T-helper 1 cell treated with Interleukin-12 subunit alpha and Interleukin-12 subunit beta and Interleukin-4 antibody, amounts not matched to agents 30 ng/mL and 1 ng/mL, for 36 hours (primary cell): Measurements from ENCODE around the gene TLDC2. TPM values are rescaled to one million over a fixed set of nuclear protein-coding genes. Genes with fewer than 3 reads are reported as not detected.

Experiments used
- intact Hi-C: fragments of 100-400 bp; cut with micrococcal nuclease; formaldehyde crosslinking; loops from one replicate; pipeline ENCODE4 v1.15.1; 2024
- total RNA-seq: library from RNA; stranded (reverse); gene quantifications from 2 replicates; pipeline ENCODE4 v1.2.3, GENCODE V29; 2022

The TLDC2 gene
- total RNA-seq, 1 donor from 2014 or later: not detected

DNA sequence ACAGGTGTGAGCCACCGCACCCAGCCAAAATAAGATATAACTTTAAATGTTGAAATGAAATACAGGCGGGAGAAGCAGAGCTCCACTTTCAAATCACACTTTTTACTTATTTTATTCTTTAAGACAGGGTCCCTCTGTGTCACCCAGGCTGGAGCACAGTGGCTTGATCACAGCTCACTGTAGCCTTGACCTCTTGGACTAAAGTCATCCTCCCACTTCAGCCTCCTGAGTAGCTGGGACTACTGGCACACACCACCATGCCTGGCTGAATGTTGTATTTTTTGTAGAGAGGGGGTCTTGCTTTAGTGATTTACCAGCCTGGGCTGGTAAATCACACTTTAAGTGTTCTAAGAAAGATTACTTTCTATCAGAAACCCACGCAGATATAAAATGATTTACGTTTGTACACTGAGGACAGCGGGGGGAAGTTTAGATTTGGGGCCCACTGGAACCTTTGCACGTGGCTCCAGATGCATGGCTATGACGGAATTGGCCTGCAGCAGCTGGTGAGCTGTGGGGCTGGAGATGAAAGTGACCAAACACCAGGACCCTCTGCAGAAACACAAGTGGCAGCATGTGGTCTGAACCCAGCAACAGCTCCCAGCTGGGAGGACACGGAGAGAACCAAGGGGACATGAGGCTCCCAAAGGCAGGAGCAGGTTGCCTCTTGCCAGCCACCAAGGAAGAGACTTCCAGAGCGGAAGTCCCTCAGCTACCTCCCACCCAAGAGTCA is 26.4 kb upstream of the TLDC2 start:
- intact Hi-C loops: no loop called here

DNA sequence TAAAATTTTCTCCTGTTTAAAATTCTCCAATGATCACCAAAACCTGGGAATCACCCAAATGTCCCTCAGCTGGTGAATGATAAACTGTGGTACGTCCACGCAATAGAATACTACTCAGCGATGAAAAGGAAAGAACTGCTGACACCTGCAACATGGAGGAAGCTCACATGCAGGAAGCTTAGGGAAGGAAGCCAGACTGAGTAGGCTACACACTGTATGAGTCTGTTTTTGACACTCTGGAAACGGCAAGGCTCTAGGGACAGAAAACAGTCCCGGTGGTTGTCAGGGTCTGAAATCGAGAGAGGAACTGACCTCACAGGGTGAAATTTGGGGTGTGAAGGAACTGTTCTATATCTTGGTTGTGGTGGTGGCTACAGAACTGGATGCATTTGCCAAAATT is 25.2 kb upstream of the TLDC2 start:
- intact Hi-C loops: no loop called here

DNA sequence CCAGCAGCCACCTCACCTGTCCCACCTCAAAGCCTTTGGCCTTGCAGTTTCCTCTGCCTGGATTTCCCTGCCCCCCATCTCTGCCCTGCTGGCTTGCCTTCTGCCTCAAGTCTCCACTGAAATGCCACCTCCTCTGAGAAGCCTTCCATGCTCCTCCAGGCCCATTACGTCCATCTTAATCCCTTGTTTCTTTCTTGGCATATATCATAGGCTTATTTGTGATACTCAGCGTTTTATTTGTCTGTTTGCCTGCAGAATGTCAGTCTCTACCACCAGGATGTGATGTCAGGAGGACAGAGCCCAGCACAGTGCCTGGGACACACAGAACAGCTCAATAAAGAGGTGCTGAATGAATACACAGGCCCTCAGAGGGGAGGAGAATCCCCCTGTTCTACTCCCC is 24.4 kb upstream of the TLDC2 start:
- intact Hi-C loops: no loop called here

DNA sequence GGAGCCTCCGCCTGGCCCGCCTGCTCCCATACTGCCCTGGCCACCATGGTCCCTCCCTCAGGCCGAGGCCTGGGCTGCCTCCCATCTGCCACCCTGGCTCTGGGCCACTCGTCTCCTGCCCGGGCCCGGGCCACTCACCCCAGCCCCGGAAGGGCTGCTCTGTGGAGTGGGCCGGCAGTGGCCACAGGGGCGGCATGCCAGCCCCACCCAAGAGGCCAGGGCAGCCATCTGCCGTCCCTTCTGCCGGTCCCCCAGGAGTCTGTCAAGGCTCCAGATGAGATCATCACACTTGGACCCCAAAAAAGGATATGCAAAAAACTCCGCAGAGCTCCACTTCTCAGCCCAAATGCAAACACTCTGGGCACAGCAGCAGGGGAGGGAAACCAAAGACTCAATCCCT is 23.8 kb upstream of the TLDC2 start:
- intact Hi-C loops: no loop called here

DNA sequence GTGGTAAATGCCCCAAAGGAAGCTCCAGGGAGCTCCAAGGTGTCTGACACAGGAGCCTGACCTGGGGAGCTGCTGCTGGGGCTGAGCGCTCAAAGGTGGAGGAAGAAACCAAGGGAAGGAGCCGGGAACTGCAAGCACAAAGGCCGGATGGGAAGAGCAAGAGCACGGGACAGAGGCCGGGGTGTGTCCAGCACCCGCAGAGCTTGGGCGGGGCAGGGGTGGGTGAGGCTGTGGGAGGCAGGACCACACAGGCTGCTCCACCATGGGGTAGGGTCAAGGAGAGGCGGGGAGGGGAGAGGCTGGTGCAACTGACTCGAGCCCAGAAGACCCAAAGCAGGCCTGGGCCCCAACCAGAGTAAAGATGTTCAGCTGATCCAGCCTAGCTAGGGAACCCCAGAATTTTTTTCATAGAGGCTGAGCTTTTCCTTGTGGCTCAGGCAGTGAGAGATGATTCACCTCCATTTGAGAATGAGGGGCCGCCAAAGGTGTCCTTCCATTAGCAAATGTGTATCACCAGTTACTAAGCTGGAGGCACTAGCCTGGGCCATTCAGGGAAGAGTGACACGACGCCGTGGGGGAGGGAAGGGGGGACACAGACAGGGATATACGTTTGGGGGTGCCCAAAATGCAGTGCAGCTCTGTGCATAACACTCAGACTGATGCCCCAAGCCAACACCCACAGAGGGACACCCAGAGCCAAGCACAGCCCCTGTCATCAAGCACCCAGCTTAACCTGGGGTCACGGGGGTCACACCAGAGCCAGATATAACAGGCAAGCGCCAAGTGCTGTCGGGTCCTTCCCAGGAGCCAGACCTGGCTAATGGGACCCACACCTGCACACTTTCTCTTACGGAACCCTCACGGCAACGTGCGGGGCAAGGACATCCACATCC is 21.3 kb upstream of the TLDC2 start:
- intact Hi-C loops: no loop called here

DNA sequence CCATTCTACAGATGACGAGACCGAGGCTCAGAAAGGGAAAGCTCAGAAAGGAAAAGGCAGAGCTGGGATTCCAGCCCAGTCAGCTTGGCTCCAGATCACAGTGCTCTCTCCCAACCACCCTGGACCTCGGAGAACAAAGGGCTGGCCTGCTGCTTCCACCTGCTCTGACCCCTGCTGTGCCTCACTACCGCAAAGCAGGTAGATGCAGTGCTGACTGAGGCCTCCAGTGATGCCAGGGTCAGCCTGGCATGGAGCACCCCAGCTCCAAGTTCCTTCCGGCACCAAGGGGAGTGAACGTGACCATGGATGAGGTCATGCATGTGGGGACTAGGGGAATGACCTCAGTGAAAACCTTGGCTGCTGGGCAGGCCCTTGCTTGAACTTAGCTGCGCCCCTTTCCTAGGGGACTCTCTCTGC is 20.7 kb upstream of the TLDC2 start:
- intact Hi-C loops: no loop called here

DNA sequence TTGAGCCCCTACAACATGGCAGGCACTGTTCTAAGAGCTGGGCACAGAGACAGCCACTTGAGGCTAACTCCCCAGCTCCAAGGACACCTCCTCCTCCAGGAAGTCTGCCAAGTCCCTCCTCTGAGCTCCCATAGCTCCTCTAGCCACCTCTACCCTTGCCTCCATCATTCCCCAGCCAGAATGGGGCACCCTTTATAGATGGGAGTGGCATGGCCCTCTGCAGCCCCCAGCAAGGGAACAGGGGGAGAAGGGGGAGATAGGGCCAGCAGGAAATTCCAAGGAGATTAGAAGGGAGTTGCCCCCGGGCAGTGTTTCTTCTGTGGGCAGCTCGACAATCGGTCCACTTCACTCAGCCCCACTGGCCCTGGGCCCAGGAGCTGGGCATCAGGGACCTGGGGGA is 19.7 kb upstream of the TLDC2 start:
- intact Hi-C loops: loop anchor here (2.0 kb wide), 1 partner anchor 21 kb away; no protein-coding TSS in a partner anchor

DNA sequence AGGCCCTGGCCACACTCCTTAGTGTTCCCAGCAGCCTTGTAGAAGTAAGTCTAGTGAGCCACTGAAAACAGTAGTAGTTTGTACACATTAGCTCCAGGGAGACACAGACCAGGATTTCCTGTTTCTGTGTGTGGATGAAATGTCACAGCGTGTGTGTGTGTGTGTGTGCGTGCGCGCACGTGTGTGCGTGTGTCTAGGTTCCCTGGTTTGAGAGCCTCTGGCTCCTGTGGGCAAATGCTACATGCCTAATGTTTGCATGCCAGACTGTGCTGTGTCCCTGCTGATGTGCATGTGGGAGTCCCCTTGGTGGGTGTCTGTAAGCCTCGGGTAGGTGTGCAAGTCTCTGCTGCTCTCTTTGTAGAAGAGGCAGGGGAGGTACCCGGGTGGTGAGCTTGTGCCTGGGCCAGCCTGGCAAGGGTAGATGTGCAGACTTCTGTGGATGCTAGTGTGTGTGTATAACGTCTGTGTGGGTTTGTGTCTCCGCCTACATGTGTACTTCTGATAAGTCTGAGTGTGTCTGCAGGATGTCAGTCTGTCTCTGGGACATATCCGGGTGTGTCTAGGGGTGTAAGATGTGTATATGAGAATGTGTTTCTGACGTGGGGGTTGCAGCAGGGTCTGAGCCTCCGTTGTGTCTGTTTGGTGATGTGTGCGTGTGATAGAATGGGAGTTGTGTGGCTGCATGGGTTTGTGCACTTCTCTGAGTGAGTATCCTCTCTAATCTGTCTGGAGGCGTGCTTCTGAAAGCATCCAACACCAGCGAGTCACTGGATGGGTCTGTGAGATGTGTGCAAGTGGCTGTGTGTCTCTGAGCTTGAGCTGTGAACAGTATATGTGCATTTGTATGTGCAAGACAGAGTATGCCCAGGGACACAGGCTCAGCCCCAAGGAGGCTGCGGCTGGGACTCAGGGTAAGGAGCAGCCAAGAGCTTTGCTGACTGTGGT is 19.0 kb upstream of the TLDC2 start:
- intact Hi-C loops: loop anchor here (2.0 kb wide), 1 partner anchor 22 kb away; no protein-coding TSS in a partner anchor

DNA sequence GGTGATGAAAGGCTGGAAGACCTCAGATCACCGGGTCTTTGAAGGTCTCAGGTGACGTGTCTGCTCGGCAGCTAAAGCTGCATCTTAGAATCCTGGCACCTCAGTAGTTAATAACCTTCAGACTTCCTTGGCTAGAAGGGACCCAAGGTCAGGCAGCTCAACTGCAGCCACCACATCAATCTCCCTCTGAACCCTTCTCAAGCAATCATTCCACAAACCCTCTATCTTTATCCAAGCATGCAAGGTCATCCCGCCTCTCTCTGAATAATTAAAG is 16.7 kb upstream of the TLDC2 start:
- intact Hi-C loops: no loop called here

DNA sequence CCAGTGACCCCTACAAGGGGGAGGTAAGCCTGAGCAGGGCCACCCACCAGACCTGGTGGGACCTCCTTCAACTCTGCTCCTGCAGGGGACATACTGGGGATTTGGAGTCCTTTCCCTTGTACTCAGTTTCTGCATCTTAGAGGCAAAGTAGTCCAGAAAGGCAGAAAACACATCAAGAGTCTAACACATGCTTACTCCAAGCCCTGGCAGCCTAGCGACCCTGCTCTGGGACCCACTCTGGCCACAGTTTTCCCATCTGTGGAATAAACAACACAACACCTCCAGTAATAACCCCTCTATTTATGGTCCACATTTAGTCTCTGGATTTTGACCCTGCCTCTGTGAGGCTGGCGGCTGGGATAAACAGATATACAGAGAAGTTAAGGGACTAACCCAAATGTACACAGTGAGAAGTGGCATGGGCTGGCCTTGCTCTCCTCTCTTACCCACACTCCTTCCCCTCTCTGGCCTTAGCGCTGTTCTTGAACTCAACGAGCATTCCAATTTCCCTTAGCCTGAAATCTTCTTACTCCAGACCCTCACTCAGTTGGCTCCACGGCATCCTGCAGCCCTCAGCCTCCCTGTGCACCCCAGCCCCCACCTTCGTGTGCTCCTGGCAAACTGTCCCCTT is 16.1 kb upstream of the TLDC2 start:
- intact Hi-C loops: no loop called here

DNA sequence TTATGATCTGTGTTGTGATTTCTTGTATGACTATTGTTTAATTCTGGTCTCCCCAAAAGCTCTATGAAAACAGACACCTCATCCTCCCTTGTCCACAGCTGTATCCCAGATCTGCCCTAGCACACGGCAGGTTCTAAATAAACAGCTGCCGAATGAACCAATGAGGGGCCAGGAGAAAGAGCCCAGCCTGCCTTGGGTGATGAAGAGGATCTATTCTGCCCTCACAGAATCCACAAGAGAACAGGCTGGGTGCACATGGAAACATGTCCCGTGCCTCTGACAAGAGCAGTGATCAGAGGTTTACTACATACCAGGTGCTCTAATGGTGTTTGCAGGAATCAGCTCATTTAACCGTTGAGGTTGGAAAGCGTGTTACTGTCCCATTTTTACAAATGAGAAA is 15.6 kb upstream of the TLDC2 start:
- intact Hi-C loops: no loop called here

DNA sequence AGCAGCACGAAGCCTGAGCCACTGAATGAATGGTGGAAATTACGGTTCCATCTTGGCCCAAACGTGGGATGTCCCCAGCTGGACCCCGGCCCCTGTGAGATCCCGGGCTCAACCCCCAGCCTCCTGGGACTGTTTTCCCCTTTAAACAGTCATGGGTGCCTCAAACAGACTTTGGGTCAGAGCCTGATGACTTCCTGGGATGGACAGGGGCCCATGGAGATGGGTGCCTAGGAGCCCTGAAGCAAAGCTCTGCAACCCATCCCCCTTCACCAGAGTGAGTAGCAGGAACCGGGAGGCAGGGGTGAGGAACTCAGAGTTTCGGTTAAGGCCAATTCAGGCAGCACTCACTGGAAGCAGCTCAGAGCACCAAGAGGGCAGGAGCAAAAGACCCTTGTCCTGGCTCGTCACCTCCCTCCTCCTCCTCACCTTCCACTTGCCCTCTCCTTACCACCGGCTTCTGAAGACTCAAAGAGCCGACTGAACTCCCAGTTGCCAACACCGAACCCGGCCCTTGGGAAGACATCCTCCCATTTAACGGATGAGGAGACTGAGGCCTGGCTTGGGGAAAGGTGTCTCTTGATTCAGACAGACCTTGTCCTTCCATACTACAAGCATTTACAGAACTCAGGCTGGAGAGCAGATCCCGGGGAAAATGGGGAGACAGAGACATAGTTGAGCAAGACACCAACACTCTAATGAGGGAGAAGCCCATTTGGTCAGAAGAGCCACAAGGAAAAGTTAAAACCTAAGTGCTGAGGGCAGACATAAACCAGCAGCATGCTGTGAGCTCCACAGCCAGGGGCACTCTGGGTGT is 14.9 kb upstream of the TLDC2 start:
- intact Hi-C loops: no loop called here

DNA sequence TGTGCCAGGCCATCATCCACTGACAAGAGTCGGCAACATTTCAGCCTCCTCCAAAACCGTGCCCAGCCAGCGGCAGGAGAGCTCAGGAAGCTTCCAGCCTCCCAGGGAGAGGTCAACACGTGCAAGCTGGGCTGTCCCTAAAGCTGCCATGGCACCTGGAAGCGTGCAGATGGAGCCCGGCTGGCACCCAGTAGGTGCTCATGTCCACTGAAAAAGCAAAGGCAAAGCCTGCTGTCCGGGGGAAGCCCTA is 14.4 kb upstream of the TLDC2 start:
- intact Hi-C loops: no loop called here

DNA sequence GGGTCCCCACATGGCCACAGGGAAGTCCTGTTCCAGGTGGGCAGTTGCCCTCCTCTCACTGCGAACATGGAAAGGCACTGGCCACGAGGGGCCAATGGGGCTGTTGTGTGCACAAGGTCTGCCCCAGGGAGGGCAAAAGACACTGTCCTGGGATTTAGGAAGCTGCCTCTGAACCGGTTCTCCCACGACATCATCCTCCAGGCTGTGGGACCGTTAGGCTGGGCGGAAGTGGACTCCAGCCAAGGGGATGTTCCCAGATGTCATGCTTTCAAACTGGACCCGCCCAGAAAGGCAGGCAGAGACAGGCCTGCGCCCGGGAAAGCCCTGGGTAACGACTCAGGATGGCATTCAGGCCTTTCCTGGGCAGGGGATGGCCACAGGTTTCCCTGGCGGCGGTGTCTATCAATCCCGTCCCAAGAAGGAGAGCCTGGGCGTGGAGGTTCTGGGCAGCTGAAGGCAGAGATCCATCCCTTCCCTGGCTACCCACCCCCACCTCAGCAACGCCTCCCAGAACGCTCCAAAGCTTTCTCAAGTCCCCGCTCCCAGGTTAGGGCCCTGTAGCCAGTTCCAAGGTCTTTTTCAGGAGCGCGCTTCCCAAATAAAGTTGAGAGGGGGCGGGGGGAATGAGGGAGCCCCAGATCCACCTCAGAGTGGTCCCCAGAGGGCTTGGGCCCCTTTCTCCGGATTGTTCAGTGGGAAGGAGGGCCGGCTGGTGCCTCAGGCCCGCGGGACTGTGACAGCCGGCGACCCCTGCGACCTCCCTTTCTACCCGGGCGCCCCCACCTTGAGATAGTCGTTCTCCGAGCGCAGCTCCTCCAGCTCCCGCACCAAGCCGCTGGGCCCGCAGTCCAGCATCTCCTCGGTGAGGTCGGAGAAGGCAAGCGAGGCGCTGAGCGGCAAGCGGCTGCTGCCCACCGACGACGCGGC is 13.8 kb upstream of the TLDC2 start:
- intact Hi-C loops: no loop called here

DNA sequence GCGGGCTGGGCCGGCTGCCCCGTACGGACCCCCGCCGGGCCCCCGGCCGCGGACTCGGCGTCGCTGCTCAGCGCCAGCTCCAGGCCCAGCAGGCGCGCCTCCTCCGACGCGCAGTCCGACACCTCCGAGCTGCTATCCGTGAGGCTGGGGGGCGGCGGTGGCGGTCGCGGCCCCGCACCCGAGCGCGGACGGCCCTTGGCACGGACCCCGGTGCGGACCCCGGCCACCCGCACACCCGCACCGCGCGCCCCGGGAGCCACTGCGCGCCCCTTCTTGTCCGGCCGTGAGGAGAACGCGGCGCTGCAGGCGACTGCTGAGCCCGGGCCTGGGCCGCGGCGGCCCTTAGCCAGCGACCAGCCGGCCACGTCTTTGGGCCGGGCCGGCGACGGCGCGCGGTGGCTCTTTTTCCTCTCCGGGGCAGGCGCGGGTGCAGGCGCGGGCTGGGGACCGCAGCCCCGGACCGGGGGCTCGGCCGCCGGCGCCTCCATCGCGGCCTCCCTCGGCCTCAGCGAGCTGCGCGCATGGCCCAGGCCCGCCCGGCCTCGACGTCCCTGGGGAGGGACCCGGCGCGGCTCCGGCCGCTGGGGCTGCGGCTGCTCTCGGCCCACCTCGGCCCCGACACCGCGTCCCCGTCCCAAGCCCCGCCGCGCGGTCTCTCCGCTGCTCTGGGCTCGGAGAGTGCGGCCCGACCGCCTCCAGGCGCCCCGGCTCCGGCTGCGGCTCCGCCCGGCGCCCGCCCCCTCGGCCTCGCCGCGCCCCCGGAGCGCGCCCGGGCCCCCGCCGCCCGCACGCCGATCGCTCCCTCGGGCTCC is 12.9 kb upstream of the TLDC2 start:
- intact Hi-C loops: no loop called here

DNA sequence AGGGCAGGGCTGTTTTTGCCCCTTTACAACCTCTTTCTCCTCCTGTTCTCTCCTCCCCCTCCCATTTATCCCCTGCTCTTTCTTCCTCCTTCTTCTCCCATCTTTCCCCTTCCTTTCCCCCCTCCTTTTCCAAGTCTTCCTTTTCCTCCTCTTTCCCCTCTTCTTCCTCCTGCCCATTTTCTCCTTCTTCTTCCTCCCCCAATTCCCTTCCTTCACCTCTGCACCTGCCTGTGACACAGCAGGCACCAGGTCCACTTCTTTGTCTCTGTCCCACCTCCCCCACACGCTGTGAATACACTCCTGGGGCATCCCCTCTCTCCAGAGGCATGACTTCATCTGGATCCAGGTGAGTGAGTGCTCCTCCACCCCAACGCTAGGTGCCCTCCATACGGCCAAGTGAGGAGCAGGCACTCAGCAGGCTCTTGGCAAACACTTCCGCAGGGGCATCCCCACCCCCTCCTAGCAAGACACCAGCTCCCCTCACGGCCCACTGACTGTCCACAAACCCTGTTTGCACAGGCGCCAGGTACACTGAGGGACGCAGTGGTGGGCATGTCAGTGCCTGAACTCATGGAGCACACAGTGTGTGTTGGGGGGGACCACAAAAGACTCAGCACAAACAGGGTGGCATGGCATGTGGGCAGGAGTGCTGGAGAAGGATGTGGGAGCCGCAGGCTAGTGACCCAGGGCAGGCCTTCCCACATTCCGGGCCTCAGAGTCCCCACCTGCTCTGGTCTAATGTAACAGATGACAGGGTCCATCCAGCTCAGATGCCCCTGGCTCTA is 10.7 kb upstream of the TLDC2 start:
- intact Hi-C loops: loop anchor here (2.0 kb wide), 1 partner anchor 92 kb away; the partner anchor contains the start of gene DSN1

DNA sequence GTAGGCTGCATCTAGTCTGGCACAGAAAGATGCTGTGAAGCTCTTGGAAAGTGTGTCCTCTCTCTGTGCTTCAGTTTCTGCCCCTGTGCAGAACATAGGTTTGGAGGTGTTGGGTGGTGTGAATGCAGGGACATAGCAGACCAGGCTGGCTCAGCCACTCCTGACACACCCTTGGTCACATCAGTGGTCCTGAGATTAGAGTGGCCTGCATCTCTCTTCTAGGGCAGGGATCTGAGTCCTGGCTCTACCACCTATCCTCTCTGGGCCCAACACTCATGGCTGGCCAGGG is 10.1 kb upstream of the TLDC2 start:
- intact Hi-C loops: loop anchor here (2.0 kb wide), 1 partner anchor 93 kb away; the partner anchor contains the start of gene DSN1

DNA sequence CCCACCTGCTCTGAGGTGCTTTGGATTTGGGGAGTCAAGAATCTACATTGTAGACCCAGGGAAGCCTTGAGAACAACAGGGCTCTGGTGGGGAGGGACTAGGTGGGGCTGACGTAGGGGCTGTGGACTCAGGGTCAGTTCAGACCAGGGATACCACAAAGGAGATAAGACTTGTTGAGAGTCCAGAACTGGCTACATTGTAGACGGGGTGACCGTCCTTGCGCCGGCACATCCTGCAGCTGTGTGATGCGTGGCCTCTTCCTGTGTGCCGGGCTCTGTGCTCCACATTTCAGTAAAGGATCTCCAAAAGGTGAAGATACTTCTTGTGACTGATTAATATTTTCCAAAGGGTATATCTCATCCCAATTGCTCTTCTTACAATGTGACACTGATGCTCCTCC is 9.8 kb upstream of the TLDC2 start:
- intact Hi-C loops: no loop called here
